GM18508 (cell line): Measurements from ENCODE around the gene ATR.
"Not testable (repeated sequence)": the region's sequence is repeated elsewhere in the genome, so short reads cannot be mapped to it uniquely, and the experiment has no call there.

ENCODE experiments used
- ATAC-seq: cut with Tn5 transposase; IDR thresholded peaks from one replicate; pipeline ENCODE4 v1.9.1; 2021; ENCODE audit warnings: moderate number of reproducible peaks; ENCODE audit not compliant: insufficient read depth, unreplicated experiment

ATR gene

DNA sequence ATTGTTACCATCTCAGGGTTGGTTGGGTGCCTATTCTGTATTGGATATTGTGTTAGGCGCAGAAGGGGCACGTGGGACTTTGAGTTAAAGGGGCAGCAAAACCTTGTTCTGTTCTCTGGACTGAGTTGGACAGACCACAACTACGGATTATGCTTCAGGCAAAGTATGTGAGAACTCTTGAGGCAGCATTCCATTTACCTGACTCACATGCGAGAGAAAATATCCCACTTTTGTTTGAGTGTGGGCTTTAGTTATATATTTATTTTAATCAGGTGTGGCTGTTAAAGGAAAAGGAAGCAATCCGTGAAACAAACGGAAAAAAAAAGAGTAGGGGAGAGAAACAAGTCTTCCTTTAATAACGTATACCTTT lies 17.0 kb upstream of the ATR start:
- no peak for ATAC-seq

GRCh38 chr3:142595141-142595540 lies 16.6 kb upstream of the ATR start:
- no peak for ATAC-seq

DNA sequence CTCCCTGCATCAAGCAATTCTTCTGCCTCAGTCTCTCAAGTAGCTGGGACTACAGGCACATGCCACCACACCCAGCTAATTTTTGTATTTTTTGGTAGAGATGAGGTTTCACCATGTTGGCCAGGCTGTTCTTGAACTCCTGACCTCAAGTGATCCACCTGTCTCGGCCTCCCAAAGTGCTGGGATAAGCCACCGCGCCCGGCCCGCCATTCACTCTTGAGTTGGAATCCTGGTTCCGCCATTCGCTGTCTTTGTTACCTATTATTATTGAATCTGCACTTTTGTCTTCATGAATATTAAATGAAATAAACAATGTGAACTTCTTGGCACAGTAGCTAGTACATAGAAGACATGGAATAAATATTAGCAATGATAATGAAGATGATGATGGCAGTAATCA lies 13.7 kb upstream of the ATR start:
- ATAC-seq, result not testable (repeated sequence)

GRCh38 chr3:142588703-142589102 lies 10.2 kb upstream of the ATR start:
- ATAC-seq, result no peak

DNA sequence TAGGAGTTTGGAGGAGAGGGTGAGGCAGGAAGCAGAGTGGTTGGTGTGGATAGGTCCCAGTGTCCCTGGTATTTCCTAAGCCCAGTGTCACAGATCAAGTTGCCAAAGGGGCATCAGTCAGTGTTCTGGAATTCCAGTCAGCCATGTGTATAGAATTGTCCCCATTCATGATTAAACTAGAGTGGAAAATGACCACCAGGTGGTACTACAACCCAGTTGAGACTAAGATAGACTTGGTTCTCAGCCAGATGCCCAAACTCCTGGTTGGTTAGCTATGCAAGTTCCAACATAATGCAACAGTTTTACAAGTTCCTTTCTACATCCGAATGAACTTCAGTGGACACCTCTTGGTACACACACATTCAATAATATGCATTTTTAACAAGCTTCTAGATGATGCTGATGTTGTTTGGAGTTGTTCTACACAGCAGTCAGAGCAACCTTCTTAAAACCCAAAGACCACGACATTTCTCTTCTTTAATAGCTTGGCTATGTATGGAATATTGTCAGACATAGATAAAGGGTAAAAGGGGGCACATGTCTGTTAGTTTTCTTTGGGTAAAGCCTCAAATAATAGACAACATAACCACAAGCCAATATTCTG lies 8.4 kb upstream of the ATR start:
- no peak for ATAC-seq

DNA sequence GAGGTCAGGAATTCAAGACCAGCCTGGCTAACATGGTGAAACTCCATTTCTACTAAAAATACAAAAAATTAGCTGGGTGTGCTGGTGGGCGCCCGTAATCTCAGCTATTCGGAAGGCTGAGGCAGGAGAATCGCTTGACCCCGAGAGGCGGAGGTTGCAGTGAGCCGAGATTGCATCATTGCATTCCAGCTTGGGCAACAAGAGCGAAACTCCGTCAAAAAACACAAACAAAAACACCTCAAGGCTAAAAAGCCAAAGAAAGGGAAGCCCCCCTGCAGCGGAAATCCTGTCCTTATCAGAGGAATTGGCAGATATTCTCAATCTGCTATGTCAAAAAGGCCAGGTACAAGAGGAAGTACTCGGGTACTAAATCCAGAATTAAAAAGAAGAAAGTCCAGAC lies 2.5 kb upstream of the ATR start:
- not testable (repeated sequence) for ATAC-seq

GRCh38 chr3:142580061-142580423 lies 1.5 kb upstream of the ATR start:
- no peak for ATAC-seq

DNA sequence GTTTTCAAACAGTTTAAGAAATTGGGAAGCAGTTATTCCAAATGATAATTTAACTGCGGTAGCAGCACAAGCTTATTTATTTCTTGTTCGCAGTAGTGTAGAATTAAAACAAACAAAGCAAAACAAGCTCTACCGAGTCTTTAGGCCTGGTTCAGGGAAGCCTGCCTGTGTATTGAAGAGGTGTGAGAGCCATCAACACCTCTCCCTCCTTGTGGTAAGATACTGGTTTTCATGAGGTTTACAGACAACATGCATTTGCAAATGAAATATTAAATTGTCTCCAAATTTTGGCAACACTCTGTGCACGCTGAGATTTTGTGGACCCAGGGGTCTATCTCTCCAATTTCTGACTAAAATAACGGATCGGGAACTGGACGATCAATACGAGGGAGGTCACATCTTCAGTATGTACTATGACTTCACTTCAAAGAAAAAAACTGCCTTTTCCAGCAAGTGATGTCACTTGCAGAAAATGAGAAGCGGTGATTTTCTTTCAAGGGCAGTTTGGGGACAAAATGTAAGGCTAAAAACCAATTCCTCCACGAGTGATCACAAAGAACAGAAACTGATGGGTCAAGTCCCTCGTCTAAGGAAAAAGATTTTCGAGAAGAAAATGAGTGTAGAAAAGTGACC lies 721 bp downstream of the ATR start:
- no peak for ATAC-seq

DNA sequence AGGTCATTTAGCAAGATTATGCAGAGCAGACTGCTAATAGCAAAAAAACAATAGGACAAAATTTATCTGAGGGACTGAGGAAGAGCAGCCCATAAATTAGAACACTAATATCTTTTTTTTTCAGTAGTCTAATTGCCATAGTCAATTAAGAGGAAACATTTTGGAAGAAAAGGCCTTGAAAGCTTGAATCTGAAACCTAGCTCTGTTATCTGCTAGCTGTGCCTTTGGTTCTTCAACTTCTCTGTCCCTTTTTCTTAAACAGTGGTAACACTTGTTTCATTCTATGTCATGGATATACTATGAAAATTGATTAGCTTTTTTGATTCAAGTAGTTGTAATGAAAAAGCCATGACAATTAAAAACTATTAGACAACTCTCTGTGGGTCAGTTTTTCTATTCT lies 1.7 kb downstream of the ATR start:
- no peak for ATAC-seq

DNA sequence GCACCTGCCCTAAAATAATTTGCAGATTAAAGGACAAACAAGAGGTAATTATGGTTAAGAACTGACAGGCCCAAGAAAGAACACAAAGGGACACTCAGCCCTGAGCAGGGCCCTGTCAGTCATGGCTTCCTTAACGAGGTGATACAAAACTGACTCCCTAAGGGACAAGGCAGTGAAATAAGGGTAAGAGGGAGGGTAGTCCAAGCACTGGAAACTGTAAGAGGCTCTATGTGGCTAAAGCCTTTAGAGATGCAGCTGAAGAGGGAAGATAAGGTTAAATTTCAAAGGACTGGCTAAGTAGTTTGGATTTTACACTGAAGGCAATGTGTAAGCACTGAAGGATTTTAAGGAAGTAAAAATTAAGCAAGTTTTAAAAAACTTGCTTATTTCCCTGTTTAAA lies 3.9 kb downstream of the ATR start:
- ATAC-seq, result no peak

DNA sequence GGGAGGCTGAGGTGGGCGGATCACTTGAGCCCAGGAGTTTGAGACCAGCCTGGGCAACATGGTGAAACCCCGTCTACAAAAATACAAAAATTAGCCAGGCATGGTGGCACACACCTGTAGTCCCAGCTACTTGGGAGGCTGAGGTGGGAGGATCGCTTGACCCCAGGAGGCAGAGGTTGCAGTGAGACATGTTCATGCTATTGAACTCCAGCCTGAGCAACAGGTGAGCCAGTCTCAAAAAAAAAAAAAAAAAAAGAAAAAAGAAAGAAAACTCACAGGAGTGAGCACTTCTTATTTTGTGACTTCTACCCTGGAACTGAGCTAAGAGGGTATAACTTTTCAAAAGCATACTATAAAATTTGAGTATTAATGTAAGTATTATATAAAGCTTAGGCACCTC lies 4.3 kb downstream of the ATR start:
- ATAC-seq, result not testable (repeated sequence)

DNA sequence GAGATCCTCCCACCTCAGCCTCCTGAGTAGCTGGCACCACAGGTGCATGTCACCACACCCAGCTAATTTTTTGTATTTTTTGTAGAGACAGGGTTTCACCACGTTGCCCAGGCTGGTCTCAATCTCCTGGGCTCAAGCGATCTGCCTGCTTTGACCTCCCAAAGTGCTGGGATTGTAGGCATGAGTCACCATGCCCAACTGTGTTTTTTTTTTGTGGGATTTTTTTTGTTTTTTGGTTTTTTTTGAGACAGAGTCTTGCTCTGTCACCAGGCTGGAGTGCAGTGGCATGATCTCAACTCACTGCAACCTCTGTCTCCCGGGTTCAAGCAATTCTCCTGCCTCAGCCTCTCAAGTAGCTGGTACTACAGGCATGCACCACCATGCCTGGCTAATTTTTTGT lies 9.1 kb downstream of the ATR start:
- ATAC-seq, result not testable (repeated sequence)

DNA sequence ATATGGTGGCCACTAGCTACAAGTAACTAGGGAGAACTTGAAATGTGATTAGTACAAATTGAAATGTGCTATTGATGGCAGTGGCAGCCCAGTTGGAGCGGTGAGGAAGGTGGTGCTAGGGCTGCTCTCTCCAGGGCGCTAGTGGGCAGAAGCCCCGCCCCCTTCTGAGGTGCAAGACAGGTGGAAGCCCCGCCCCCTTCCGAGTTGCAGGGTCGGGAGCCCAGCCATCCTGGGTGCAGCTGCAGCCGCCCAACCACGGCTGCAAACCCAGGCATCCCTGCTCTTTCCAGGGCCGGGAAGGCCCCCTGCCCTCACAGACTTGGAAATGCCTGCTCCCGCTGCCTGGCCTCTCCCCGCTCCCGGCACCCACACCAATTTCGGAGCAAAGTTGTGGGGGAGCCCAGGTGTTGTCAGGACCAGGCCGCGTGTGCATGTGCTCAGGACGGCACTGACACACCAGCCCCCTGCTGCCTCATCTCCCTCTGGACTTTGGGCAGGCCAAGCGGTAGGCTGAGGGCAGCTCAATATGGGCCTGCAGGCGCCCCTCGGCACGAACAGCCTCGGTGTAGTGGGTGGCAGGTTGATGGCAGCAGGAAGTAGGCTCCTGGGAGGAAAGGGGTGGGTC lies 10.0 kb downstream of the ATR start:
- ATAC-seq, result no peak

DNA sequence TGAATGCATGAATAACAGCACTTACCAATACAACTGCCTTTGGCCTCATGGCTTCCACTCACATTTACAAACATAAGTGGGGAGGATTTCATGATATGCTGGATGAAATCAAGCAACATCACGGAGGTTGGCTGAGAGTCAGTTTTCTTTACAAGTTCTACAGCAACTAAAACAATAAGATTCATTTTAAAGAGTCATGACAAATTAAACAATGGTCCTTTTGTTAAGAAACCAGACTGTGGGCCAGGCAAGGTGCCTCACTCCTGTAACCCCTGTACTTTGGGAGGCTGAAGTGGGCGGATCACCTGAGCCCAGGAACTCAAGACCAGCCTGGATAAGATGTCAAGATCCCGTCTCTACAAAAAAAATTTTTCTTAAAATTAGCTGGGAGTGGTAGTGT lies 12.4 kb downstream of the ATR start:
- ATAC-seq, result no peak

DNA sequence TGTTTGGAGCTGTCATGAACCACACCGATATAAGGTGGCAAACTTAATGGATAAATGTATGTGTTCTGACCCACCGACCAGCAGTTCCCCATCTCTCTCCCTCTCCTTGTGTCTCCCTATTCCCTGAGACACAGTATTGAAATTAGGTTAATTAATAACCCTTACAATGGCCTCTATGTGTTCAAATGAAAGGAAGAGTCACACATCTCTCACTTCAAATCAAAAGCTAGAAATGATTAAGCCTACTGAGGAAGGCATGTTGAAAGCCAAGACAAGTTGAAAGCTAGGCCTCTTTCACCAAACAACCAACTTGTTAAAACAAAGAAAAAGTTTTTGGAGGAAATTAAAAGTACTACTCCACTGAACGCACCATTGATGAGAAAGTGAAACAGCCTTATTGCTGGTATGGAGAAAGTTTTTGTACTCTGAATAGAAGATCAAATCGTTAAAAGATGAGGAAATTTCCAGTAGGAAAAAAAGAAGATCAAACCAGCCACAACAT lies 15.0 kb downstream of the ATR start:
- ATAC-seq, result no peak

DNA sequence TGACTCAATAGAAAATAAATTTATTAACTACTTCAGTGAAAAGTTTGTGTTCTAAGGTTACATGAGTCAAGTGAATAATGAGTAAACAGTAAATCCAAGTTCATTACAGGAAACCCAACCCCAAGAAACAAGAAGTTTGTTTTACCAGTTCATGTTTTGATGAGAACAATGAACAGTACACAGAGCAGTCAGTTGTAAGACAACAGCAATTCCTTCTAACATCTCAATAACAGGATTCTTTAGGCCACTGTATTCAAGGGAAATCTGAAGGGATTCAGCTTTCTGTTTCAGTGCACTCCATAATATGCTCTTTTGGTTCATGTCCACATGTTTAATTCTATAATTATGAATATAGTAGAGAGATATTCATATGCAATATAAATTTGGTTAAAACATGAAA lies 18.4 kb downstream of the ATR start:
- no peak for ATAC-seq

GRCh38 chr3:142553741-142554140 lies 24.8 kb downstream of the ATR start:
- ATAC-seq, result no peak

GRCh38 chr3:142552579-142552978 lies 26.0 kb downstream of the ATR start:
- not testable (repeated sequence) for ATAC-seq

DNA sequence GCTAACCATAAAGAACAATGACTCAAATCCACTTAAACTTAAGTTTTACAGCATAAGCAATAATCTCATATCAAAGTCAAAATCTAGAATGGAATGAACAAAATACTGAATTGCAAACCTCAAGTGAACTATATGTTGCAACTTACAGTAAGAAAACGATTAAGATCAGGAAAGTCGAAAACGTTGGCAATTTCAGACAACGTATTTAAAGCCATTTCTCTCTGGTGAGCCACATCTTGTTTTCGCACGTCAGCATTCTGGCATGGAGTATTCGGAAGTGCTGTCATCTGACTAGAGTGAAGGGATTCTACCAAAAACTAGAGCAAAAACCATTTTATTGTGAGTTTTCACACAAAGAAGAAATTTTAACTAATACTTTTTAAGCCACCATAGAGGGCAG lies 28.5 kb downstream of the ATR start:
- no peak for ATAC-seq

- no peak for ATAC-seq
Measured at GRCh38 chr3:142543307-142543706, 35.2 kb downstream of the ATR start.

- no peak for ATAC-seq
Measured at GRCh38 chr3:142542054-142542453, 36.5 kb downstream of the ATR start.

GRCh38 chr3:142536519-142536918 lies 42.0 kb downstream of the ATR start:
- ATAC-seq, result no peak
